ENCODE results near the gene MYO6.

The MYO6 gene

GRCh38 chr6:75794954-75795739 lies 46.1 kb downstream of the MYO6 start (continued):
- peak; percentile 44; the same call in 1 of the 2 replicates for TF ChIP-seq ZNF610 (tag by site-specific recombination; IDR thresholded peaks at IDR 0.05; ENCODE audit: borderline replicate concordance)
- no peak for TF ChIP-seq ZNF596 (tag by site-specific recombination; IDR thresholded peaks at IDR 0.05)
- peak; percentile 46; the same call in 1 of the 2 replicates for TF ChIP-seq ZBTB44 (tag by site-specific recombination; IDR thresholded peaks at IDR 0.05)
- TF ChIP-seq HOXD13 (CRISPR knock-in tag; IDR thresholded peaks at IDR 0.05; ENCODE audit: borderline replicate concordance) = 0 out of 2 replicates have a peak, but pooled peaks have one; percentile 27
- peak; percentile 55; the same call in 1 of the 2 replicates for TF ChIP-seq ZNF580 (tag by site-specific recombination; IDR thresholded peaks at IDR 0.05)
- TF ChIP-seq IKZF3 (tag by site-specific recombination; IDR thresholded peaks at IDR 0.05) = peak; percentile 34; the same call in 1 of the 2 replicates
- TF ChIP-seq ZNF571 (tag by site-specific recombination; IDR thresholded peaks at IDR 0.05) = no peak
- peak; percentile 41; the same call in 1 of the 2 replicates for TF ChIP-seq KLF10 (tag by site-specific recombination; IDR thresholded peaks at IDR 0.05)
- 0 out of 2 replicates have a peak, but pooled peaks have one; percentile 40 for TF ChIP-seq TRIM28 (IDR thresholded peaks at IDR 0.05; ENCODE audit: borderline replicate concordance, low read length)
- peak; percentile 82; the same call in 1 of the 2 replicates for TF ChIP-seq BCL11B (tag by site-specific recombination; IDR thresholded peaks at IDR 0.05; ENCODE audit: low read depth)
- TF ChIP-seq ZNF335 (tag by site-specific recombination; conservative IDR thresholded peaks at IDR 0.05) = peak; percentile 66
- TF ChIP-seq ZSCAN30 (tag by site-specific recombination; IDR thresholded peaks at IDR 0.05) = 0 out of 2 replicates have a peak, but pooled peaks have one; percentile 6
- TF ChIP-seq FEZF1 (tag by site-specific recombination; IDR thresholded peaks at IDR 0.05) = peak; percentile 49; the same call in 1 of the 2 replicates
- TF ChIP-seq ZNF449 (tag by site-specific recombination; IDR thresholded peaks at IDR 0.05) = no peak; the same call in 1 of the 2 replicates

- Histone ChIP-seq H3K36me3 (ENCODE audit: control insufficient read depth in 2 of 2, insufficient read depth in 1 of 2, low read length in 2 of 2) (no peaks in the 10 kb centered on the region; a peak in 1 of 3 replicates), H3K4me1 (ENCODE audit: control insufficient read depth, insufficient read depth, low read length) (peaks cover 23% of the 10 kb centered on the region), H3K9me3 (ENCODE audit: control insufficient read depth, insufficient read depth, low read depth, low read length) (no peaks in the 10 kb centered on the region), H3K27ac (ENCODE audit: extremely low read depth, low read depth, low read length) (no peak overlapping the region), H3K4me3 (ENCODE audit: low read depth, low read length) (no peak overlapping the region)
- ChIA-PET CTCF (no interaction called here), POLR2A (no interaction called here)
- TF ChIP-seq ZNF791 (tag by site-specific recombination; IDR thresholded peaks at IDR 0.05) (no peak), ZNF146 (tag by site-specific recombination; IDR thresholded peaks at IDR 0.05) (peak; percentile 95), ZBTB20 (tag by site-specific recombination; IDR thresholded peaks at IDR 0.05) (no peak), KLF1 (tag by site-specific recombination; IDR thresholded peaks at IDR 0.05) (no peak), KLF9 (tag by site-specific recombination; IDR thresholded peaks at IDR 0.05; ENCODE audit: low read depth) (no peak), ZNF202 (tag by site-specific recombination; IDR thresholded peaks at IDR 0.05; ENCODE audit: borderline replicate concordance) (0 out of 2 replicates have a peak, but pooled peaks have one; percentile 9), WT1 (tag by site-specific recombination; IDR thresholded peaks at IDR 0.05) (no peak), ZIC2 (tag by site-specific recombination; IDR thresholded peaks at IDR 0.05) (no peak), ATF2 (tag by site-specific recombination; IDR thresholded peaks at IDR 0.05; ENCODE audit: low read depth) (no peak), ZNF580 (tag by site-specific recombination; IDR thresholded peaks at IDR 0.05) (peak; percentile 83)
Measured at GRCh38 chr6:75796723-75797122, 47.7 kb downstream of the MYO6 start.
